GM21737 (cell line): ENCODE data around the gene IFITM5.

ENCODE experiments used
- ATAC-seq: cut with Tn5 transposase; IDR thresholded peaks from one replicate; pipeline ENCODE4 v1.9.1; 2021; ENCODE audit warnings: mild to moderate bottlenecking, moderate library complexity; ENCODE audit not compliant: unreplicated experiment

Gene IFITM5

GRCh38 chr11:269146-269890 is 30.0 kb downstream of the IFITM5 start:
- ATAC-seq, result peak; percentile 57

GRCh38 chr11:268716-269145 is 30.6 kb downstream of the IFITM5 start:
- peak; percentile 46 for ATAC-seq

- ATAC-seq, result no peak
Observed at GRCh38 chr11:267491-267994, 31.8 kb downstream of the IFITM5 start.

- no peak for ATAC-seq
Observed at GRCh38 chr11:266676-267439, 32.5 kb downstream of the IFITM5 start.

- no peak for ATAC-seq
Observed at GRCh38 chr11:261624-262023, 37.7 kb downstream of the IFITM5 start.

- ATAC-seq, result no peak
Observed at GRCh38 chr11:259413-259812, 39.9 kb downstream of the IFITM5 start.

- ATAC-seq, result no peak
Observed at GRCh38 chr11:257766-258493, 41.4 kb downstream of the IFITM5 start.

GRCh38 chr11:256952-257737 is 42.2 kb downstream of the IFITM5 start:
- ATAC-seq, result no peak

GRCh38 chr11:255816-256215 is 43.5 kb downstream of the IFITM5 start:
- no peak for ATAC-seq

GRCh38 chr11:255176-255575 is 44.1 kb downstream of the IFITM5 start:
- no peak for ATAC-seq

GRCh38 chr11:253886-254270 is 45.4 kb downstream of the IFITM5 start:
- no peak for ATAC-seq

- no peak for ATAC-seq
Observed at GRCh38 chr11:253160-253885, 46.0 kb downstream of the IFITM5 start.

GRCh38 chr11:252666-253065 is 46.7 kb downstream of the IFITM5 start:
- ATAC-seq, result no peak

- ATAC-seq, result no peak
Observed at GRCh38 chr11:251550-251949, 47.8 kb downstream of the IFITM5 start.

GRCh38 chr11:250740-251299 is 48.5 kb downstream of the IFITM5 start:
- no peak for ATAC-seq

- no peak for ATAC-seq
Observed at GRCh38 chr11:250274-250673, 49.1 kb downstream of the IFITM5 start.

- no peak for ATAC-seq
Observed at GRCh38 chr11:249062-249461, 50.3 kb downstream of the IFITM5 start.
